Keratinocyte (primary cell): ENCODE data around the gene LIG1.

Experiments used
- CTCF ChIP-seq, 3 experiments: IDR thresholded peaks in 1 of 3; conservative IDR thresholded peaks in 1 of 3; optimal IDR thresholded peaks in 1 of 3; 2 replicates in 2 of 3; 3 replicates in 1 of 3; pipeline versions ENCODE3 to v1.5.1; 2011; ENCODE audit warnings: low read length in 3 of 3, mild to moderate bottlenecking in 3 of 3, moderate library complexity in 2 of 3, control low read depth in 1 of 3, inconsistent platforms in 1 of 3; ENCODE audit not compliant: insufficient read depth in 2 of 3; ENCODE audit errors: extremely low read depth in 1 of 3
- EZH2 ChIP-seq: IDR thresholded peaks from one replicate; pipeline ENCODE4 v1.6.1; 2012; ENCODE audit warnings: inconsistent platforms, mild to moderate bottlenecking, low read length, moderate library complexity

DNA sequence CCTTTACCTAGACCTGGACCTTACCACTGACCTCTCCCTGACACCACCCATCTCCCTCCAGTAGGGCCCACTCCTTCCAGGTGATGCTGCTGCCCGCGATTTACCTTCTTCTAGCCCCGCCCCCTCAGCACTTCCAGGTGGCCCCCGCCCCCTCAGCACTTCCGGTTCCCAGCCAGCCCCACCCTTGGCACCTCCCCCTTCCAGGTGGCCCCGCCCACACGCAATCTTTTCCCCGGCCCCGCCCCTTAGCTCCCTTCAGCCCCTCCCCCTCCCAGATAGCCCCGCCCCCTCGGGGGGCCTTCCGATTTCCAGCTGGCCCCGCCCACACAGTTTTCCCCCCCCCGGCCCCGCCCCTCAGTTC is 586 bp downstream of the LIG1 start:
- TF ChIP-seq CTCF (optimal IDR thresholded peaks at IDR 0.05 in 1 of 3, IDR thresholded peaks at IDR 0.05 in 1 of 3, conservative IDR thresholded peaks at IDR 0.05 in 1 of 3; ENCODE audit: extremely low read depth in 1 of 3, insufficient read depth in 2 of 3, low read length in 3 of 3): no peak
- no peak for TF ChIP-seq EZH2
